ENCODE measurements around the gene ACAT2. TPM values are rescaled to one million over a fixed set of nuclear protein-coding genes. Genes with fewer than 3 reads are reported as not detected.
"Not testable (repeated sequence)": the region's sequence is repeated elsewhere in the genome, so short reads cannot be mapped to it uniquely, and the experiment has no call there.

ACAT2 gene
- 10 to 100 TPM; 12.2 to 55.0 (median 21.6) TPM for polyA plus RNA-seq
- long read RNA-seq, donor 1, transcript ACAT2-201 (9 exons, 3,180 nt) = major isoform, 21 of 21 reads
- long read RNA-seq, donor 1, partial matches to known transcripts = 0 of 21 reads
- long read RNA-seq, donor 1, other reads (novel, unspliced or antisense) = 0 of 21 reads
- long read RNA-seq, donor 2, partial matches to known transcripts = 51 of 55 reads
- long read RNA-seq, donor 2, other reads (novel, unspliced or antisense) = 0 of 55 reads
- long read RNA-seq, donor 3, transcript ACAT2-201 (9 exons, 3,180 nt) = major isoform, 7 of 238 reads
- long read RNA-seq, donor 3, partial matches to known transcripts = 230 of 238 reads
- long read RNA-seq, donor 3, other reads (novel, unspliced or antisense) = 0 of 238 reads
- long read RNA-seq, donor 4 = 0 reads
- long read RNA-seq, donor 5, partial matches to known transcripts = 86 of 105 reads
- long read RNA-seq, donor 5, other reads (novel, unspliced or antisense) = 18 of 105 reads
- long read RNA-seq, donor 6, transcript ACAT2-201 (9 exons, 3,180 nt) = major isoform, 8 of 8 reads
- long read RNA-seq, donor 6, partial matches to known transcripts = 0 of 8 reads
- long read RNA-seq, donor 6, other reads (novel, unspliced or antisense) = 0 of 8 reads
- long read RNA-seq, donor 7, transcript ACAT2-201 (9 exons, 3,180 nt) = major isoform, 12 of 532 reads
- long read RNA-seq, donor 7, partial matches to known transcripts = 511 of 532 reads
- long read RNA-seq, donor 7, other reads (novel, unspliced or antisense) = 8 of 532 reads
- long read RNA-seq, donor 8, partial matches to known transcripts = 0 of 2 reads
- long read RNA-seq, donor 8, other reads (novel, unspliced or antisense) = 0 of 2 reads
- long read RNA-seq, donor 9, partial matches to known transcripts = 0 of 3 reads
- long read RNA-seq, donor 9, other reads (novel, unspliced or antisense) = 0 of 3 reads
- long read RNA-seq, donor 10, transcript ACAT2-201 (9 exons, 3,180 nt) = major isoform, 12 of 17 reads
- long read RNA-seq, donor 10, partial matches to known transcripts = 5 of 17 reads
- long read RNA-seq, donor 10, other reads (novel, unspliced or antisense) = 0 of 17 reads

DNA sequence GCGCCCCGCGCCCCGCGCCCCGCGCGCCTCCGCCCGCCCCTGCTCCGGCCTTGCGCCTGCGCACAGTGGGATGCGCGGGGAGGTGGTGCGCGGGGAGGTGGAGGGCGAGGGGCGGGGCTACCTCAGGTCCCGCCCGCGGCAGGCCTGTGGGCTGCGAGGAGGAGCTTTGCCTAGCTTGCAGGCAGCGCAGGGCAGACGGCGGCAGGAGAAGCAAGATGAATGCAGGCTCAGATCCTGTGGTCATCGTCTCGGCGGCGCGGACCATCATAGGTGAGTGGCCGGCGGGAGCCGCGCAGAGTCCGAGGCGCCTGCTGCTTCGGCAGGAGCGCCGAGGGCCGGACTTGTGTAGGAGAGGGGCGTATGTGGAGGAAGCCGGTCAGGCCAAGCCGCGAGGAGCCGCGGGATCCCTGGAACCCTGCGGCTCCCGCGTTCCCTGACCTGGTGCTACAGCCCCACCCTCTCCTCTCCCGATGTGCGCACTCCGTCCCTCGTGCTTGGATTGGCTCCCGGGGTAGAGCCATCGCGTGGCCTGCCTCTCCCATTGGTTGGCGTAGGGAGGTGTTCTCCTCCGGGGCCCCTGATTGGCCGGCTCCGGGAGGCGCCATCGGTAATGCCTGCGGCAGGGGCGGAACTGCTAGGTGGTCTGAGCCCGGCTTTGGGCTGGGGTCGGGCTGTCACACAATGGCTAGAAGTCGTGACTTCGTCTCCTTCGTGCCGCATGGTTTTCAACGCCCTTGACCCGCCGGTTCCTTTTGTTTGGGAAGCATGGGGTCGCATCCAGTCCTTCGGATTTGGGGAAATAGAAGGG lies at the start of gene ACAT2:
Gene ACAT2 (plus strand): TSS at position 173 of the 808 bp plus-strand sequence. CDS start 43 bp downstream, at position 216.
- H3K27me3 ChIP-seq (ENCODE audit: control insufficient read depth in 3 of 3, insufficient read depth in 3 of 3, low read length in 3 of 3) = no peaks in the 10 kb centered on the region
- H3K27ac ChIP-seq (ENCODE audit: low read depth in 1 of 3, low read length in 2 of 3) = peak within 1 kb of the TSS; percentile 79 to 99 (median 97)
- H3K36me3 ChIP-seq (ENCODE audit: control insufficient read depth in 3 of 3, insufficient read depth in 2 of 3, low read depth in 1 of 3, low read length in 3 of 3) = peaks cover 3 to 34% (median 9%) of the 10 kb centered on the region in 3 donors
- no peak for FAIRE-seq
- DNase-seq = peak; percentile 94 to 98
- 0 to 1% (median 0%) methylated on average over 65 to 76 of the region's 76 CpGs for WGBS, 3 donors
- H3K4me1 ChIP-seq (ENCODE audit: control insufficient read depth in 3 of 3, insufficient read depth in 2 of 3, low read depth in 1 of 3, low read length in 2 of 3) = peaks cover 0 to 15% (median 5%) of the 10 kb centered on the region in 3 donors
- no peaks in the 10 kb centered on the region for H3K9me3 ChIP-seq (ENCODE audit: control insufficient read depth in 2 of 2, insufficient read depth in 1 of 2, low read depth in 1 of 2, low read length in 1 of 2)
- H3K4me3 ChIP-seq (ENCODE audit: low read depth in 1 of 3, low read length in 3 of 3) = peak within 1 kb of the TSS; percentile 63 to 95 (median 85)

- not testable (repeated sequence) for FAIRE-seq; H3K4me1 ChIP-seq (ENCODE audit: control insufficient read depth in 3 of 3, insufficient read depth in 2 of 3, low read depth in 1 of 3, low read length in 2 of 3); H3K36me3 ChIP-seq (ENCODE audit: control insufficient read depth in 3 of 3, insufficient read depth in 2 of 3, low read depth in 1 of 3, low read length in 3 of 3); H3K27me3 ChIP-seq (ENCODE audit: control insufficient read depth in 3 of 3, insufficient read depth in 3 of 3, low read length in 3 of 3); H3K27ac ChIP-seq (ENCODE audit: low read depth in 1 of 3, low read length in 2 of 3); H3K4me3 ChIP-seq (ENCODE audit: low read depth in 1 of 3, low read length in 3 of 3); H3K9me3 ChIP-seq (ENCODE audit: control insufficient read depth in 2 of 2, insufficient read depth in 1 of 2, low read depth in 1 of 2, low read length in 1 of 2); DNase-seq
- WGBS, 3 donors = 83 to 99% (median 88%) methylated on average over 3 of the region's 3 CpGs
These were observed 49.5 kb upstream of the ACAT2 start for GRCh38 chr6:159712389-159712788.

DNA sequence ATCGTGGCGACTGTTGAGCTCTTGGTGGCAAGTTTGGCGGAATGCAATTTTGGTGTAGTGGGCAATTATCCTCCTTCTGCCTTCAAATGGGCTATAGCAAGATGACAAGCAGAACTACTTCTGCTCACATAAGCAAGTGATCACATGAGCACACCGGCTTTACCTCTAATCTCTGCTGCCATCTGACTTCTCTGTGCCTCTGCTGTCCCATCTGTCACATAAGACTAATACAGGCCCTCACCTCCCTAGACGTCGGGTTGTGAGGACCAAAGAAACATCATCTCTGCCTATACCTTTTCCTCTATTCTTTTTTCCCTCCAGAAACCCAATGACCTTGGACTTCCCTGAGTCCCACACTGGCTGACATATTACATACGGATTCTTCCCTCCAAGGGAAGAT lies 47.9 kb upstream of the ACAT2 start:
- Histone ChIP-seq H3K4me3 (ENCODE audit: low read depth in 1 of 3, low read length in 3 of 3) (no peak overlapping the region), H3K9me3 (ENCODE audit: control insufficient read depth in 2 of 2, insufficient read depth in 1 of 2, low read depth in 1 of 2, low read length in 1 of 2) (no peaks in the 10 kb centered on the region), H3K27me3 (ENCODE audit: control insufficient read depth in 3 of 3, insufficient read depth in 3 of 3, low read length in 3 of 3) (no peaks in the 10 kb centered on the region), H3K27ac (ENCODE audit: low read depth in 1 of 3, low read length in 2 of 3) (no peak overlapping the region), H3K36me3 (ENCODE audit: control insufficient read depth in 3 of 3, insufficient read depth in 2 of 3, low read depth in 1 of 3, low read length in 3 of 3) (no peaks in the 10 kb centered on the region), H3K4me1 (ENCODE audit: control insufficient read depth in 3 of 3, insufficient read depth in 2 of 3, low read depth in 1 of 3, low read length in 2 of 3) (peaks cover 0 to 8% (median 0%) of the 10 kb centered on the region in 3 donors)
- 70 to 90% (median 74%) methylated on average over 7 of the region's 7 CpGs for WGBS, 3 donors
- no peak for FAIRE-seq
- no peak for DNase-seq

GRCh38 chr6:159714404-159714803 lies 47.4 kb upstream of the ACAT2 start:
- DNase-seq (no peak), FAIRE-seq (no peak)
- Histone ChIP-seq H3K27me3 (ENCODE audit: control insufficient read depth in 3 of 3, insufficient read depth in 3 of 3, low read length in 3 of 3) (no peaks in the 10 kb centered on the region), H3K4me3 (ENCODE audit: low read depth in 1 of 3, low read length in 3 of 3) (no peak overlapping the region), H3K4me1 (ENCODE audit: control insufficient read depth in 3 of 3, insufficient read depth in 2 of 3, low read depth in 1 of 3, low read length in 2 of 3) (peaks cover 0 to 8% (median 0%) of the 10 kb centered on the region in 3 donors), H3K9me3 (ENCODE audit: control insufficient read depth in 2 of 2, insufficient read depth in 1 of 2, low read depth in 1 of 2, low read length in 1 of 2) (no peaks in the 10 kb centered on the region), H3K27ac (ENCODE audit: low read depth in 1 of 3, low read length in 2 of 3) (peak overlapping the region in 1 of 3 donors; percentile 25), H3K36me3 (ENCODE audit: control insufficient read depth in 3 of 3, insufficient read depth in 2 of 3, low read depth in 1 of 3, low read length in 3 of 3) (peaks cover 0 to 4% (median 0%) of the 10 kb centered on the region in 3 donors)
- WGBS, 3 donors = 28 to 66% (median 42%) methylated on average over 5 of the region's 5 CpGs

- Histone ChIP-seq H3K4me3 (ENCODE audit: low read depth in 1 of 3, low read length in 3 of 3) (peak overlapping the region in 1 of 3 donors; percentile 24), H3K9me3 (ENCODE audit: control insufficient read depth in 2 of 2, insufficient read depth in 1 of 2, low read depth in 1 of 2, low read length in 1 of 2) (no peaks in the 10 kb centered on the region), H3K36me3 (ENCODE audit: control insufficient read depth in 3 of 3, insufficient read depth in 2 of 3, low read depth in 1 of 3, low read length in 3 of 3) (peaks cover 0 to 5% (median 0%) of the 10 kb centered on the region in 3 donors), H3K27ac (ENCODE audit: low read depth in 1 of 3, low read length in 2 of 3) (peak overlapping the region in 1 of 3 donors; percentile 43), H3K4me1 (ENCODE audit: control insufficient read depth in 3 of 3, insufficient read depth in 2 of 3, low read depth in 1 of 3, low read length in 2 of 3) (peaks cover 0 to 8% (median 0%) of the 10 kb centered on the region in 3 donors), H3K27me3 (ENCODE audit: control insufficient read depth in 3 of 3, insufficient read depth in 3 of 3, low read length in 3 of 3) (no peaks in the 10 kb centered on the region)
- 82 to 83% (median 83%) methylated on average over 3 of the region's 3 CpGs for WGBS, 3 donors
- FAIRE-seq = no peak
- no peak for DNase-seq
These were observed 46.7 kb upstream of the ACAT2 start for GRCh38 chr6:159715166-159715565.

DNA sequence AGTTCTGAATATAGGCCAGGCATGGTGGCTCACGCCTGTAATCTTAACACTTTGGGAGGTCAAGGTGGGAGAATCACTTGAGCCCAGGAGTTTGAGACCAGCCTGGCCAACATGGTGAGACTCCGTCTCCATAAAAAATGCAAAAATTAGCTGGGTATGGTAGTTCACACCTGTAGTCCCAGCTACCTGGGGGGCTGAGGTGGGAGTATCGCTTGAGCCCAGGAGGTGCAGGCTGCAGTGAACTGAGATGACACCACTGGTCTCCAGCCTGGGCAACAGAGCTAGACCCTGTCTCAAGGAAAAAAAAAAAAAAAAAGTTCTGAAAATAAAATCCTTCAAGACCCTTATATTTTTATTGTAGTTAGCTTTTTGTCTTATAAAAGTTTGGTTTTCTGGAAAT lies 46.2 kb upstream of the ACAT2 start:
- Histone ChIP-seq H3K36me3 (ENCODE audit: control insufficient read depth in 3 of 3, insufficient read depth in 2 of 3, low read depth in 1 of 3, low read length in 3 of 3) (peaks cover 0 to 7% (median 0%) of the 10 kb centered on the region in 3 donors), H3K27ac (ENCODE audit: low read depth in 1 of 3, low read length in 2 of 3) (peak overlapping the region in 1 of 3 donors; percentile 81), H3K4me3 (ENCODE audit: low read depth in 1 of 3, low read length in 3 of 3) (no peak overlapping the region), H3K27me3 (ENCODE audit: control insufficient read depth in 3 of 3, insufficient read depth in 3 of 3, low read length in 3 of 3) (no peaks in the 10 kb centered on the region), H3K9me3 (ENCODE audit: control insufficient read depth in 2 of 2, insufficient read depth in 1 of 2, low read depth in 1 of 2, low read length in 1 of 2) (no peaks in the 10 kb centered on the region), H3K4me1 (ENCODE audit: control insufficient read depth in 3 of 3, insufficient read depth in 2 of 3, low read depth in 1 of 3, low read length in 2 of 3) (peaks cover 0 to 8% (median 0%) of the 10 kb centered on the region in 3 donors)
- 95 to 97% (median 97%) methylated on average over 3 of the region's 3 CpGs for WGBS, 3 donors
- FAIRE-seq (no peak), DNase-seq (no peak)

GRCh38 chr6:159716247-159717096 lies 45.4 kb upstream of the ACAT2 start:
- no peak overlapping the region for H3K4me3 ChIP-seq (ENCODE audit: low read depth in 1 of 3, low read length in 3 of 3)
- peak in 1 of 2 donors; percentile 45 for DNase-seq

More at GRCh38 chr6:159716247-159717096, 45.4 kb upstream of the ACAT2 start:
- no peak for FAIRE-seq
- 37 to 63% (median 57%) methylated on average over 5 of the region's 5 CpGs for WGBS, 3 donors
- Histone ChIP-seq H3K27me3 (ENCODE audit: control insufficient read depth in 3 of 3, insufficient read depth in 3 of 3, low read length in 3 of 3) (no peaks in the 10 kb centered on the region), H3K27ac (ENCODE audit: low read depth in 1 of 3, low read length in 2 of 3) (peak overlapping the region in 2 of 3 donors; percentile 17 to 89), H3K36me3 (ENCODE audit: control insufficient read depth in 3 of 3, insufficient read depth in 2 of 3, low read depth in 1 of 3, low read length in 3 of 3) (peaks cover 0 to 7% (median 0%) of the 10 kb centered on the region in 3 donors), H3K4me1 (ENCODE audit: control insufficient read depth in 3 of 3, insufficient read depth in 2 of 3, low read depth in 1 of 3, low read length in 2 of 3) (peaks cover 0 to 8% (median 0%) of the 10 kb centered on the region in 3 donors), H3K9me3 (ENCODE audit: control insufficient read depth in 2 of 2, insufficient read depth in 1 of 2, low read depth in 1 of 2, low read length in 1 of 2) (no peaks in the 10 kb centered on the region)

All from small intestine (tissue), 16 donors.